GM12878 (cell line): ENCODE results near the gene CIAO2B. TPM values are rescaled to one million over a fixed set of nuclear protein-coding genes. Genes with fewer than 3 reads are reported as not detected.

Experiments
- ATAC-seq: fragments of 200-7000 bp; cut with Tn5 transposase; 3 replicates; pipeline ENCODE4 v1.9.1; 2020; ENCODE audit warnings: mild to moderate bottlenecking, moderate library complexity
- BruUV-seq: library from RNA; stranded (reverse); fragments of 400-500 nt; replicated peaks from 2 replicates; lab custom pipeline; 2021; lab: Mats Ljungman, UMichigan
- CTCF ChIA-PET: fragments of 300-600 bp; sonication (Branson Sonifier 250); formaldehyde crosslinking; extraction: SDS; loops from one replicate; lab custom pipeline; 2021; ENCODE audit warnings: inconsistent platforms; lab: Yijun Ruan, JAX
- POLR2A ChIA-PET: fragments of 350-600 bp; formaldehyde crosslinking; extraction: SDS; loops from one replicate; lab custom pipeline; 2021; ENCODE audit warnings: inconsistent platforms; lab: Charles Lee
- RAD21 ChIA-PET: fragments of 300-600 bp; sonication (Branson Sonifier 250); formaldehyde crosslinking; loops from one replicate; lab custom pipeline; 2023; ENCODE audit warnings: antibody characterized with exemption; ENCODE audit not compliant: unreplicated experiment; lab: Charles Lee
- SMC1A ChIA-PET: fragments of 300-600 bp; sonication (Branson Sonifier 250); formaldehyde crosslinking; loops from one replicate; lab custom pipeline; 2023; ENCODE audit not compliant: unreplicated experiment, uncharacterized antibody; lab: Charles Lee
- DNase-seq: peaks from one replicate; pipeline ENCODE4 v3.0.0-alpha.2; 2011; ENCODE audit warnings: low read depth, low spot score
- FAIRE-seq: peaks from 3 replicates; lab custom pipeline; 2011; peaks lifted over from hg19 to GRCh38; lab: Jason Lieb, UNC
- H2AFZ ChIP-seq: 2 replicates; pipeline ENCODE4 v1.6.0; 2011; ENCODE audit warnings: low read depth, low read length, control low read depth; ENCODE audit not compliant: control insufficient read depth
- H3K27ac ChIP-seq: 2 replicates; pipeline ENCODE4 v1.5.1; 2011; ENCODE audit warnings: control low read depth; ENCODE audit not compliant: control insufficient read depth, insufficient read depth
- H3K27me3 ChIP-seq, 2 experiments: replicated peaks in 1 of 2; 2 replicates each; pipeline versions ENCODE4 v1.6.0 to v1.6.1; 2011; ENCODE audit warnings: low read length in 1 of 2; ENCODE audit not compliant: control insufficient read depth in 2 of 2, insufficient read depth in 2 of 2
- H3K36me3 ChIP-seq, 2 experiments: 2 replicates each; pipeline ENCODE4 v1.5.1; 2011; ENCODE audit warnings: low read length in 1 of 2; ENCODE audit not compliant: control insufficient read depth in 2 of 2, insufficient read depth in 2 of 2
- H3K4me1 ChIP-seq: 2 replicates; pipeline ENCODE4 v1.6.1; 2011; ENCODE audit warnings: mild to moderate bottlenecking, low read length, moderate library complexity, mixed read lengths; ENCODE audit not compliant: control insufficient read depth, insufficient read depth
- H3K4me2 ChIP-seq: 2 replicates; pipeline ENCODE4 v1.6.0; 2011; ENCODE audit warnings: control low read depth; ENCODE audit not compliant: control insufficient read depth, insufficient read depth
- H3K4me3 ChIP-seq: fragments of 200-600 bp; sonication (generic); 2 replicates; pipeline ENCODE4 v1.5.1; 2016
- H3K79me2 ChIP-seq: 2 replicates; pipeline ENCODE4 v1.6.0; 2011; ENCODE audit warnings: low read length; ENCODE audit not compliant: control insufficient read depth, insufficient read depth
- H3K9ac ChIP-seq: 2 replicates; pipeline ENCODE4 v1.8.0; 2011; ENCODE audit warnings: low read length, control low read depth, mixed read lengths; ENCODE audit not compliant: control insufficient read depth, insufficient read depth
- H3K9me3 ChIP-seq: replicated peaks from 3 replicates; pipeline ENCODE4 v1.5.1; 2011; ENCODE audit warnings: mild to moderate bottlenecking, low read length; ENCODE audit not compliant: control insufficient read depth, insufficient read depth
- H4K20me1 ChIP-seq: 2 replicates; pipeline ENCODE4 v1.6.0; 2011; ENCODE audit not compliant: control insufficient read depth, insufficient read depth
- ATF7 ChIP-seq: fragments of 450-650 bp; IDR thresholded peaks from 2 replicates; pipeline ENCODE4 v1.6.1; 2016; ENCODE audit warnings: low read depth, mild to moderate bottlenecking
- CBFB ChIP-seq: IDR thresholded peaks from 2 replicates; pipeline ENCODE4 v1.6.1; 2016; ENCODE audit warnings: antibody characterized with exemption, low read depth
- CBX3 ChIP-seq: fragments of 200-600 bp; sonication (generic); IDR thresholded peaks from 2 replicates; pipeline ENCODE4 v1.6.1; 2016; ENCODE audit warnings: low read depth, borderline replicate concordance
- ELK1 ChIP-seq: IDR thresholded peaks from 2 replicates; pipeline ENCODE4 v1.6.1; 2012; ENCODE audit warnings: low read depth, low read length, improper control_type of control experiment
- GATAD2B ChIP-seq: fragments of 450-650 bp; conservative IDR thresholded peaks from 2 replicates; pipeline ENCODE4 v1.6.1; 2017; ENCODE audit warnings: low read depth, mild to moderate bottlenecking, moderate library complexity
- NFIC ChIP-seq: IDR thresholded peaks from 2 replicates; pipeline ENCODE4 v1.6.1; 2012; ENCODE audit warnings: low read depth, mild to moderate bottlenecking, inconsistent platforms, low read length, moderate library complexity
- NRF1 ChIP-seq: conservative IDR thresholded peaks from 2 replicates; pipeline ENCODE4 v1.6.1; 2011; ENCODE audit warnings: mild to moderate bottlenecking, low read depth, low read length, improper control_type of control experiment
- POLR2AphosphoS2 ChIP-seq: IDR thresholded peaks from 2 replicates; pipeline ENCODE4 v1.6.1; 2011; ENCODE audit warnings: low read depth, mild to moderate bottlenecking, low read length, improper control_type of control experiment, moderate library complexity
- RCOR1 ChIP-seq: conservative IDR thresholded peaks from 2 replicates; pipeline ENCODE4 v1.6.1; 2012; ENCODE audit warnings: low read depth, low read length, improper control_type of control experiment
- SKIL ChIP-seq: fragments of 450-650 bp; IDR thresholded peaks from 2 replicates; pipeline ENCODE4 v1.6.1; 2017; ENCODE audit warnings: mild to moderate bottlenecking, low read depth, inconsistent platforms; ENCODE audit not compliant: poor library complexity, severe bottlenecking
- SMAD1 ChIP-seq: fragments of 450-650 bp; IDR thresholded peaks from 2 replicates; pipeline ENCODE4 v1.6.1; 2018; ENCODE audit warnings: mild to moderate bottlenecking, low read depth; ENCODE audit not compliant: partially characterized antibody
- SPI1 ChIP-seq: IDR thresholded peaks from 2 replicates; pipeline ENCODE4 v1.6.1; 2011; ENCODE audit warnings: low read depth, mild to moderate bottlenecking, low read length, moderate library complexity, borderline replicate concordance; ENCODE audit not compliant: insufficient read depth
- TCF3 ChIP-seq: IDR thresholded peaks from 2 replicates; pipeline ENCODE4 v1.6.1; 2012; ENCODE audit warnings: low read depth, mild to moderate bottlenecking, low read length, borderline replicate concordance; ENCODE audit not compliant: insufficient read depth
- ZNF217 ChIP-seq: fragments of 450-650 bp; IDR thresholded peaks from 2 replicates; pipeline ENCODE4 v1.6.1; 2017; ENCODE audit warnings: antibody characterized with exemption, mild to moderate bottlenecking
- WGBS: methylation state at CpG from one replicate; pipeline ENCODE4 v1.1.6; 2016; ENCODE audit warnings: low lambda C conversion rate; ENCODE audit not compliant: insufficient replicate concordance, insufficient coverage; ENCODE audit errors: missing lambda C conversion rate; 5-methylcytosine and 5-hydroxymethylcytosine counted together
- in situ Hi-C: fragments of 300-500 bp; cut with MboI; formaldehyde crosslinking; loops from 9 replicates; pipeline ENCODE4 v1.14.3; 2018; ENCODE audit warnings: mixed read lengths
- intact Hi-C: fragments of 100-400 bp; cut with micrococcal nuclease; formaldehyde crosslinking; loops from one replicate; pipeline ENCODE4 v1.14.2; 2022; ENCODE audit not compliant: unreplicated experiment
- polyA plus RNA-seq, 11 experiments: library from polyadenylated mRNA; depleted of rRNA in 4 of 11; unstranded in 6 of 11; stranded (reverse) in 5 of 11; fragments of >200 nt; fragmentation: Nextera tagmentation in 4 of 11; fragmentation: Illumina TruSeq in 1 of 11; extraction: Ambion mirVana in 4 of 11; extraction: Trizol in 1 of 11; gene quantifications; 1 replicate in 1 of 11; 2 replicates in 10 of 11; pipeline versions ENCODE4 v1.2.1 to v1.2.3, GENCODE V29; 2011 to 2016; ENCODE audit warnings: inconsistent platforms in 2 of 11, missing spikeins in 2 of 11, low read depth in 1 of 11
- total RNA-seq, 4 experiments: library from RNA; depleted of rRNA in 3 of 4; stranded (reverse); fragments of >200 nt in 3 of 4; fragmentation: Illumina TruSeq in 1 of 4; extraction: Trizol in 1 of 4; gene quantifications; 2 replicates each; pipeline versions ENCODE4 v1.2.1 to v1.2.3, GENCODE V29; 2013 to 2021
- TF ChIP-seq, protein P1 (sequence below): fragments of 450-650 bp; IDR thresholded peaks from 2 replicates; pipeline ENCODE4 v1.6.1; 2017; ENCODE audit warnings: mild to moderate bottlenecking, moderate library complexity

CIAO2B gene
- total and polyA plus RNA-seq, 10 of the 15 experiments (the other 5 are each of a cell fraction or from before 2014, with no cell fraction given) = 76.4 to 241 (median 138) TPM

- TF ChIP-seq CBFB (no peak), POLR2AphosphoS2 (no peak), NFIC (no peak), SMAD1 (no peak), SPI1 (no peak), CBX3 (no peak), ZNF217 (no peak)
- TF ChIP-seq, protein P1, sequence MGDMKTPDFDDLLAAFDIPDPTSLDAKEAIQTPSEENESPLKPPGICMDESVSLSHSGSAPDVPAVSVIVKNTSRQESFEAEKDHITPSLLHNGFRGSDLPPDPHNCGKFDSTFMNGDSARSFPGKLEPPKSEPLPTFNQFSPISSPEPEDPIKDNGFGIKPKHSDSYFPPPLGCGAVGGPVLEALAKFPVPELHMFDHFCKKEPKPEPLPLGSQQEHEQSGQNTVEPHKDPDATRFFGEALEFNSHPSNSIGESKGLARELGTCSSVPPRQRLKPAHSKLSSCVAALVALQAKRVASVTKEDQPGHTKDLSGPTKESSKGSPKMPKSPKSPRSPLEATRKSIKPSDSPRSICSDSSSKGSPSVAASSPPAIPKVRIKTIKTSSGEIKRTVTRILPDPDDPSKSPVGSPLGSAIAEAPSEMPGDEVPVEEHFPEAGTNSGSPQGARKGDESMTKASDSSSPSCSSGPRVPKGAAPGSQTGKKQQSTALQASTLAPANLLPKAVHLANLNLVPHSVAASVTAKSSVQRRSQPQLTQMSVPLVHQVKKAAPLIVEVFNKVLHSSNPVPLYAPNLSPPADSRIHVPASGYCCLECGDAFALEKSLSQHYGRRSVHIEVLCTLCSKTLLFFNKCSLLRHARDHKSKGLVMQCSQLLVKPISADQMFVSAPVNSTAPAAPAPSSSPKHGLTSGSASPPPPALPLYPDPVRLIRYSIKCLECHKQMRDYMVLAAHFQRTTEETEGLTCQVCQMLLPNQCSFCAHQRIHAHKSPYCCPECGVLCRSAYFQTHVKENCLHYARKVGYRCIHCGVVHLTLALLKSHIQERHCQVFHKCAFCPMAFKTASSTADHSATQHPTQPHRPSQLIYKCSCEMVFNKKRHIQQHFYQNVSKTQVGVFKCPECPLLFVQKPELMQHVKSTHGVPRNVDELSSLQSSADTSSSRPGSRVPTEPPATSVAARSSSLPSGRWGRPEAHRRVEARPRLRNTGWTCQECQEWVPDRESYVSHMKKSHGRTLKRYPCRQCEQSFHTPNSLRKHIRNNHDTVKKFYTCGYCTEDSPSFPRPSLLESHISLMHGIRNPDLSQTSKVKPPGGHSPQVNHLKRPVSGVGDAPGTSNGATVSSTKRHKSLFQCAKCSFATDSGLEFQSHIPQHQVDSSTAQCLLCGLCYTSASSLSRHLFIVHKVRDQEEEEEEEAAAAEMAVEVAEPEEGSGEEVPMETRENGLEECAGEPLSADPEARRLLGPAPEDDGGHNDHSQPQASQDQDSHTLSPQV = no peak
Observed at GRCh38 chr16:66895999-66896398, 38.2 kb downstream of the CIAO2B start (continued).

DNA sequence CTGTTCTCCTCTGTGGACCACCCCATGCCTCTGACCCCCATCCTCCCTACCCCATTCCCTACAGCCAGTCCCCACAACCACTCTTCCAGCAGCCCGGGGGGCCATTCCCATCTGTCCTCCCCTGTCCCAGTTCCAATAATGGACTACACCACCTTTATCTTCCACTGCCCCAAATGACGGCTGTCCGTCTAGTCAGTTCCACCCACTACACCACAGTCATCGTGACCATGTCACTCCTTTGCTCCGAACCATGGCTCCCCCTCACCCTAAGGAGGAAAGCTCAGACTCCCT lies 38.6 kb downstream of the CIAO2B start:
- in situ Hi-C loops (no loop called here), intact Hi-C loops (loop anchor here (1.0 kb wide), 2 partner anchors 33 to 52 kb away; no protein-coding TSS in a partner anchor)
- Histone ChIP-seq H3K79me2 (no peaks in the 10 kb centered on the region), H3K36me3 (no peaks in the 10 kb centered on the region), H3K9ac (no peak overlapping the region), H3K27me3 (no peaks in the 10 kb centered on the region), H3K4me1 (no peaks in the 10 kb centered on the region; the same call in 1 of the 2 replicates), H3K4me3 (no peak overlapping the region), H4K20me1 (no peaks in the 10 kb centered on the region), H3K9me3 (no peaks in the 10 kb centered on the region), H3K27ac (no peak overlapping the region), H3K4me2 (no peak overlapping the region), H2AFZ (no peak overlapping the region)
- DNase-seq = no peak
- BruUV-seq = no TSS peak
- ATAC-seq = no peak
- ChIA-PET CTCF (interaction anchor here (0.7 to 9.7 kb wide), 19 partner anchors 8 to 89 kb away, joined by 3 to 77 read pairs (median 4); partner anchors contain the start of genes CDH16, PDP2 and RRAD), RAD21 (interaction anchor here (1.0 to 1.9 kb wide), 7 partner anchors 10 to 258 kb away, joined by 3 to 6 read pairs (median 4); partner anchors contain the start of gene PDP2), SMC1A (interaction anchor here (1.0 to 3.0 kb wide), 5 partner anchors 10 to 122 kb away, joined by 3 to 9 read pairs (median 3); no protein-coding TSS in a partner anchor), POLR2A (interaction anchor here (1.0 kb wide), 1 partner anchor 13 kb away, joined by 3 read pairs; no protein-coding TSS in a partner anchor)
- WGBS = 95% methylated on average over 5 of the region's 5 CpGs
- no peak for FAIRE-seq
- TF ChIP-seq RCOR1 (no peak), GATAD2B (no peak), ATF7 (no peak), SKIL (no peak), NRF1 (no peak), ELK1 (no peak), TCF3 (no peak)
